Measurements from ENCODE around the gene PRTFDC1.

PRTFDC1 gene

DNA sequence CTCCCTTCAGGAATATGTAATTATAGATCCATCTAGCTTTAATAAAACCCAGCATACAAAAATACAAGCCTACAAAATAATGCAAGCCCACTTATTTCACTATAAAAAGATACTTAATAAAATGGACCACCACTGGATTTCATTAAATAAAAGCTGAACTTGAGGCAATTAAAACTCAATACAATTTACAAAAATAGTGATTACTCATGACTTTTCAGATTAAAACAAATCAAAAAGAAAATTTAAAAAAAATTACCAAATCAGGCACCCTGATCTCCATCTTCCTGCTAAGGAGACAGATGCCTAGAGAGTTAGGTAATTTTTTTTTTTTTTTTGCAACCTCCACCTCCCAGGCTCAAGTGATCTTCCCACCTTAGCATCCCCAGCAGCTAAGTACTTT, 41.8 kb downstream of the PRTFDC1 start:
- Histone ChIP-seq H3K4me3 (ENCODE audit: low read depth, low read length) (no peak overlapping the region), H3K27ac (no peak overlapping the region), H2AFZ (no peak overlapping the region), H3K79me2 (peaks cover 3% of the 10 kb centered on the region), H3K36me3 (ENCODE audit: control insufficient read depth, insufficient read depth, low read length) (no peaks in the 10 kb centered on the region), H3K27me3 (ENCODE audit: control insufficient read depth, insufficient read depth, low read length) (no peaks in the 10 kb centered on the region), H3K4me2 (ENCODE audit: low read length) (no peak overlapping the region), H3K9ac (no peak overlapping the region), H3K9me3 (ENCODE audit: control insufficient read depth, low read length) (no peaks in the 10 kb centered on the region), H3K4me1 (peaks cover 12% of the 10 kb centered on the region)
- TF ChIP-seq, protein P1, sequence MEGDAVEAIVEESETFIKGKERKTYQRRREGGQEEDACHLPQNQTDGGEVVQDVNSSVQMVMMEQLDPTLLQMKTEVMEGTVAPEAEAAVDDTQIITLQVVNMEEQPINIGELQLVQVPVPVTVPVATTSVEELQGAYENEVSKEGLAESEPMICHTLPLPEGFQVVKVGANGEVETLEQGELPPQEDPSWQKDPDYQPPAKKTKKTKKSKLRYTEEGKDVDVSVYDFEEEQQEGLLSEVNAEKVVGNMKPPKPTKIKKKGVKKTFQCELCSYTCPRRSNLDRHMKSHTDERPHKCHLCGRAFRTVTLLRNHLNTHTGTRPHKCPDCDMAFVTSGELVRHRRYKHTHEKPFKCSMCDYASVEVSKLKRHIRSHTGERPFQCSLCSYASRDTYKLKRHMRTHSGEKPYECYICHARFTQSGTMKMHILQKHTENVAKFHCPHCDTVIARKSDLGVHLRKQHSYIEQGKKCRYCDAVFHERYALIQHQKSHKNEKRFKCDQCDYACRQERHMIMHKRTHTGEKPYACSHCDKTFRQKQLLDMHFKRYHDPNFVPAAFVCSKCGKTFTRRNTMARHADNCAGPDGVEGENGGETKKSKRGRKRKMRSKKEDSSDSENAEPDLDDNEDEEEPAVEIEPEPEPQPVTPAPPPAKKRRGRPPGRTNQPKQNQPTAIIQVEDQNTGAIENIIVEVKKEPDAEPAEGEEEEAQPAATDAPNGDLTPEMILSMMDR (IDR thresholded peaks at IDR 0.05) = no peak

DNA sequence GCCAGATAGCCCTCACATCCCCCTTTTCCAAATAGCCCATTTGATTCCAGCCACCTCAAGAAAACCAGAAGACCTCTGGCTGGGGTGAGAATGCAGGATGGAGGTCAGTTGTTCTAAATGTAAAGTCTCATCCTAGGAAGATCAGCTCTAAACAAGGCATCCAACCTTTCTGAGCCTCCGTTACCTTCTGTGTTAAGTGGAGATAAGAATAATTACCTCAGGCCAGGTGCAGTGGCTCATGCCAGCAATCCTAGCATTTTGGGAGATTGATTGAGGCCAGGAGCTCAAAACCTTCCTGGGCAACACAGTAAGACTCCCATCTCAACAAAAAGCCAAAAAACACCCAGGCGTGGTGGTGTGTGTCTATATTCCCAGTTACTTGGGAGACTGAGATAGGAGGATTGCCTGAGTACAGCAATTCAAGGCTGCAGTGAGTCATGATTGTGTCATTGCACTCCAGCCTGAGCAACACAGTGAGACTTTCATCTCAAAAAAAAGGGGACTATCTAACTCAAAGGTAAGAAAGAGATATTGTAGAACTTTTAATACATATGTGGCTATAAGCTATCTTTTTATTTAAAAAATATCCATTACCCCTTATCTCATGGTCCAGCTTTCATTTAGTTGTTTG, 43.5 kb downstream of the PRTFDC1 start:
- Histone ChIP-seq H3K4me3 (ENCODE audit: low read depth, low read length) (no peak overlapping the region), H3K9me3 (ENCODE audit: control insufficient read depth, low read length) (no peaks in the 10 kb centered on the region), H3K79me2 (peaks cover 3% of the 10 kb centered on the region), H3K36me3 (ENCODE audit: control insufficient read depth, insufficient read depth, low read length) (no peaks in the 10 kb centered on the region), H3K4me2 (ENCODE audit: low read length) (no peak overlapping the region), H3K4me1 (peaks cover 4% of the 10 kb centered on the region), H2AFZ (no peak overlapping the region), H3K27me3 (ENCODE audit: control insufficient read depth, insufficient read depth, low read length) (no peaks in the 10 kb centered on the region), H3K27ac (no peak overlapping the region), H3K9ac (no peak overlapping the region)
- TF ChIP-seq, protein P1 (IDR thresholded peaks at IDR 0.05) = no peak

GRCh38 chr10:24907956-24908355, 44.5 kb downstream of the PRTFDC1 start:
- H3K4me1 ChIP-seq = no peaks in the 10 kb centered on the region
- H3K9ac ChIP-seq = no peak overlapping the region
- peaks cover 3% of the 10 kb centered on the region for H3K79me2 ChIP-seq
- no peak overlapping the region for H3K4me3 ChIP-seq (ENCODE audit: low read depth, low read length)
- H3K27ac ChIP-seq = no peak overlapping the region
- TF ChIP-seq, protein P1 (IDR thresholded peaks at IDR 0.05) = no peak
- H3K36me3 ChIP-seq (ENCODE audit: control insufficient read depth, insufficient read depth, low read length) = no peaks in the 10 kb centered on the region
- H3K27me3 ChIP-seq (ENCODE audit: control insufficient read depth, insufficient read depth, low read length) = no peaks in the 10 kb centered on the region
- H3K9me3 ChIP-seq (ENCODE audit: control insufficient read depth, low read length) = no peaks in the 10 kb centered on the region
- no peak overlapping the region for H3K4me2 ChIP-seq (ENCODE audit: low read length)
- no peak overlapping the region for H2AFZ ChIP-seq

DNA sequence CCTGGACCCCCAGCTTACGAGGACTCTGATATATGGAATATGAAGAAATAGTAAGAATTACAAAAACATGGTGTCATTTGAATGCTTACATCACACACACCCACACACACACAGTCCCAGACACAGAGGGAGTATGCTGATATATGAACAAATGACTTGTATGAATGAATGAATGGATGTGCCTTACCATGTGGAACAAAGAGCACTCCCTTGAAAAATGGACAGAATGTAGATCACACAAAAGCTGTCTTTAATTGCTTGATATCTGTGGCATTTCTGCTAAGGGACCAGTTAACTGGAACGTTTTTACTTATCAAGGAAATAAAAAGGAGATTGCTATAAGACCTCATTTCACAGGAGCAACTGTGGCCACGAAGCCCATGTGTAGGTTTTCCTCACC, 46.0 kb downstream of the PRTFDC1 start:
- no peak overlapping the region for H3K4me3 ChIP-seq (ENCODE audit: low read depth, low read length)
- no peaks in the 10 kb centered on the region for H3K4me1 ChIP-seq
- peaks cover 3% of the 10 kb centered on the region for H3K79me2 ChIP-seq
- H3K27me3 ChIP-seq (ENCODE audit: control insufficient read depth, insufficient read depth, low read length) = no peaks in the 10 kb centered on the region
- no peak overlapping the region for H3K27ac ChIP-seq
- no peaks in the 10 kb centered on the region for H3K9me3 ChIP-seq (ENCODE audit: control insufficient read depth, low read length)
- no peaks in the 10 kb centered on the region for H3K36me3 ChIP-seq (ENCODE audit: control insufficient read depth, insufficient read depth, low read length)
- TF ChIP-seq, protein P1 (IDR thresholded peaks at IDR 0.05) = no peak
- no peak overlapping the region for H2AFZ ChIP-seq
- H3K9ac ChIP-seq = no peak overlapping the region
- H3K4me2 ChIP-seq (ENCODE audit: low read length) = no peak overlapping the region

DNA sequence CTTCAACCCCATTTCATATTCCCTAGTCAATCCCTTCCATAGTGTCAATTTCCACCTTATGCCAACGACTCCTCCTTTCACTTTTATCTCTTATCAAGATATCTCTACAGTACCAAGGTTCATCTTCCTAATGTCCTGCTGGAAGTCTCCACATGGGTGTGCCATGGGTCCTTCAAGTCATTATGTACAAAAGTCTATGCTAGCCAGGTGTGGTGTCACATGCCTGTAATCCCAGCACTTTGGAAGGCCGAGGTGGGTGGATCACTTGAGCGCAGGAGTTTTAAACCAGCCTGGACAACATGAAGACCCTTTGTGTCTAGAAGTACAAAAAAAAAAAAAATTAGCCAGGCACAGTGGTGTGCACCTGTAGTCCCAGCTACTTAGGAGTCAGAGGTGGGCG, 47.6 kb downstream of the PRTFDC1 start:
- TF ChIP-seq, protein P1 (IDR thresholded peaks at IDR 0.05) = peak; percentile 23
- no peak overlapping the region for H3K4me2 ChIP-seq (ENCODE audit: low read length)
- H3K79me2 ChIP-seq = peaks cover 3% of the 10 kb centered on the region
- H3K27ac ChIP-seq = no peak overlapping the region
- no peaks in the 10 kb centered on the region for H3K4me1 ChIP-seq
- H2AFZ ChIP-seq = no peak overlapping the region
- no peak overlapping the region for H3K9ac ChIP-seq
- H3K36me3 ChIP-seq (ENCODE audit: control insufficient read depth, insufficient read depth, low read length) = no peaks in the 10 kb centered on the region
- H3K9me3 ChIP-seq (ENCODE audit: control insufficient read depth, low read length) = no peaks in the 10 kb centered on the region
- no peaks in the 10 kb centered on the region for H3K27me3 ChIP-seq (ENCODE audit: control insufficient read depth, insufficient read depth, low read length)
- no peak overlapping the region for H3K4me3 ChIP-seq (ENCODE audit: low read depth, low read length)
